GM19455 (cell line): ENCODE measurements around the gene TUBGCP5.
A peak's percentile ranks its signal among the peaks of the same experiment; 100 is the strongest.
"Not testable (repeated sequence)": the region's sequence is repeated elsewhere in the genome, so short reads cannot be mapped to it uniquely, and the experiment has no call there.

Experiments used
- ATAC-seq: cut with Tn5 transposase; IDR thresholded peaks from one replicate; pipeline ENCODE4 v1.9.1; 2021; ENCODE audit not compliant: unreplicated experiment

TUBGCP5 gene

DNA sequence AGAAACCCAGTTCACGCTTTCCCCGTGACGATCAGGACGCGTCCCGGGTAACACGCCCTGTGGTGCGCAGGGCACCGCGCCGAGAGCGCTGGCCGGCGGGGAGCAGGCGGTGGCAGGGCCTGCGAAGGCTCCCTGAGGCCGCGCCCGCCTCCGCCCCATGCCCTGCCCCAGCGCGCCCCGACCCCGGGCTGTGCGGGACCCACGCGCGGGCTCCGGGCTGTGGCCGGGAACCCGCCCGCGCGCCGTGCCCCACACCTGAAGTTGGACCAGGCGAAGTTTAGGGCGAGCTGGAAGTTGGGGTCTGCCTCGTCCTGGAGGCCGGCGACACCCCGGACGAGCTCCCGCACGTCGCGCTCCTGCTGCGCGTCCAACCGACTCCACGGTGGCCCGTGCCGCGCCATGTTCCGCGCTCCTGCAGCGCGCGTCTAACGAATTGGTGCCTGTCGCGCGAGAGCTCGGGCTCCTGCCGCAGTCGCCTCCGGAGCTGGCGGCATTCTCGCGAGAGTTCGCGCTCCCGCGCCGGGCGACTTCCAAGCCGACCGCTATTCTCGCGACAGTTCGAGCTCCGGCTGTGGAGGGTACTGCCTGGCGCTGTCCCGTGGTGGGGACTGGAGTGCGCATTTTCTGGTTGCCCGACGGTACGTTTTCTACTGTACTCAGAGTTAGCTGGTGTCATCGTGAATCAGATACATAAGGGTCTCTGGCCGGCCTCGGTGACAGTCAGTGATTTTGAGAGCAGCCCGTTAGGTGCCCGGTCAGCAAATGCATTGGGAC is at the start of gene TUBGCP5:
TUBGCP5 (minus strand) TSS at position 427 of the 774 bp plus-strand sequence; CDS start at position 401, 26 bp downstream.
- peak; percentile 91 for ATAC-seq

- no peak for ATAC-seq
Observed at GRCh38 chr15:23083115-23083514, 43.7 kb upstream of the TUBGCP5 start.

DNA sequence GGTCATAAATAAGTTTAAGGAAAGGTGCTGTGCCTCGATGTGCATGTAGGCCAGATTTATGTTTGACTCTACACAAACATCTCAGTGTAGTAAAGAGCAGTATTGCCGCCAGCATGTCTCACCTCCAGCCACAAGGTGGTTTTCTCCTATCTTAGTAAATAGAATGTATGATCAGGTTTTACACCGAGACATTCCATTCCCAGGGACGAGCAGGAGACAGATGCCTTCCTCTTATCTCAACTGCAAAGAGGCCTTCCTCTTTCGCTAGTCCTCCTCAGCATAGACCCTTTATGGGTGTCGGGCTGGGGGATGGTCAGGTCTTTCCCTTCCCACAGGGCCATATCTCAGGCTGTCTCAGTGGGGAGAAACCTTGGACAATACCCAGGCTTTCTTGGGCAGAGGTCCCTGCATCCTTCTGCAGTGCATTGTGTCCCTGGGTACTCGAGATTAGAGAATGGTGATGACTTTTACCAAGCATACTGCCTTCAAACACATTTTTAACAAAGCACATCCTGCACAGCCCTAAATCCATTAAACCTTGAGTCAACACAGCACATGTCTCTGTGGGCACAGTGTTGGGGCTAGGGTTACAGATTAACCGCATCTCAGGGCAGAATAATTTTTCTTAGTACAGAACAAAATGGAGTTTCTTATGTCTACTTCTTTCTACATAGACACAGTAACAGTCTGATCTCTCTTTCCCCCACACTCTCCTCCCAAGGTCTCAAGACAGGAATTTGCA is 42.8 kb upstream of the TUBGCP5 start:
- not testable (repeated sequence) for ATAC-seq

DNA sequence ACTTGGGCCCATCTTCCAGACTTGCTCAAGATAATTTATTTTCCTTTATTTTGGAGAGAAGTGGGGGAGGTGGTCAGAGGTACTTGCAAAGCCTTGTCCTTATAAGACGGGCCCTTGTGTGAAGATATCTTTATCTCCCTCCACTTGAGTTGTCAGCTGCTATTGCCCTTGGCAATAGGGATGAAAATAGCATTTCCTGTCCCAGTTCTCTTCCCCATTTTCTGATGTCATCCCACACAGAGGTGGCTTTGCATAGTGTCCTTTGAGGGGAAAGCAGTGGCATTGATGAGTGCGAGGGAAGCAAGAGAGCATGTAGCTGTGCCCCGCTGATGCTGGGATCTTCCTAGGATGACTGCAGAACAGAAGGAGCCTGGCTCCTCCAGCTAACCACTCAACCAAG is 41.9 kb upstream of the TUBGCP5 start:
- no peak for ATAC-seq

GRCh38 chr15:23079766-23080165 is 40.4 kb upstream of the TUBGCP5 start:
- no peak for ATAC-seq

DNA sequence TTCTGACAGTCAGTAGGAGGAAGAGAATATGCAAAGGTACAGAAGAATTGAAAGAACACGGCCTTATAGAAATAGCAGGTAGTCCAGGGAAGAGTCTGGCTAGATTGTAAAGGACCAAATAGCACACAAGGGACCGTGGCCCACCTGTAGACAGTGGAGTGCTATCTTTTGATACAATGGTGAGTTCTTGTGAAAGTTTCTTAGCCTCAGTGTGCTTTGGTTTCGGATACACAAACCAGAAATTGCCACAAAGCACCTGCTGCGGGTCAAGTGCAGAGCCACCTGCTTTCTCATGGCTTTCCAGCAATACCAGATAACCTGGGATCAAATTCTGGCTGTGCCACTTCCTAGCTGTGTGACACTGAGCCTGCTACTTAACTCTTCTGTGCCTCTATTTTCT is 36.6 kb upstream of the TUBGCP5 start:
- no peak for ATAC-seq

GRCh38 chr15:23074684-23075083 is 35.3 kb upstream of the TUBGCP5 start:
- no peak for ATAC-seq

- ATAC-seq, result no peak
Observed at GRCh38 chr15:23073890-23074646, 34.7 kb upstream of the TUBGCP5 start.

- ATAC-seq, result no peak
Observed at GRCh38 chr15:23072633-23073032, 33.3 kb upstream of the TUBGCP5 start.

GRCh38 chr15:23069496-23070166 is 30.3 kb upstream of the TUBGCP5 start:
- no peak for ATAC-seq

DNA sequence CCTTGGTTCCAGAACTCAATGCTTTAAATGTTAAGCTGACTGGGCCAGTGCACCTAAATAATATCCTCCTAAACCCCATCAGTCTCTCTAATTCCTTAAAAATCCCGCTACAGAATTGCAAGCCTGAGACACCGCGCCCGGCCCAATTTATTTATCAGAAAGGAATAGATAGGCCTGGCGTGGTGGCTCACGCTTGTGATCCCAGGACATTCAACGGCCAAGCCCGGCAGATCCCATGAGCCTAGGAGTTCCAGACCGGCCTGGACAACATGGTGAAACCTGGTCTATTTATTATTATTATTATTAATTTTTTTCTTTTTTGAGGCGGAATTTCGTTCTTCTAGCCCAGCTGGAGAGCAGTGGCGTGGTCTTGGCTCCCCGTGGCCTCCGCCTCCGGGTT is 28.0 kb upstream of the TUBGCP5 start:
- no peak for ATAC-seq

DNA sequence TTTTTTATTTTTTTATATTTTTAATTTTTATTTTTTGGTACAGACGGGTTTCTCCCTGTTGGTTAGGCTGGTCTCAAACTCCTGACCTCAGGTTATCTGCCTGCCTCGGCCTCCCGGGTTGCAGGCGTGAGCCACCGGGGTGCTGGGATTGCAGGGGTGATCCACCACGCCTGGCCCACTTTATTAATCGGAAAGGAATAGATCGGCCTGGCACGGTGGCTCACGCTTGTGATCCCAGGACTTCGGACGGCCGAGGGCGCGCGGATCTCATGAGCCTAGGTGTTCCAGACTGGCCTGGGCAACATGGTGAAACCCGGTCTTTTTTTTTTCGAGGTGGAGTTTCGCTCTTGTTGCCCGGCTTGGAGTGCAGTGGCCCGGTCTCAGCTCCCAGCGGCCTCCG is 26.5 kb upstream of the TUBGCP5 start:
- ATAC-seq, result no peak

DNA sequence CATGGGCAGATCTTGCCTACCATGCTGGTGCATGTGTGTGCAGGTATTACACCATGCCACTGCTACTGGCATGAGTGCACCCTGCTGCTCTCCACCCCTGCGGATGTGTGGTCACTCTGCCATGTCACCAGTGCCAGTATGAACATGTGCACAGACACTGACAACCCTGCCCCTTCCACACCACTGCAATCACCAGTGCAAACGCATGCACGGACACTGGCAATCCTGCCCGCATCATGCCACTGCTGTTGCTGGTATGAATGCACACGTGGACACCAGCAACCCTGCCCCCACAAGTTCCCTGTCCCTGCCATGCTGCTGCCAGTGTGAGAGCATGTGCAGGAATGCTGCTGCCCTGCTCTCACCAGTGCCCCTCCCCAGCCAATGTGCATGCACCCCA is 24.8 kb upstream of the TUBGCP5 start:
- no peak for ATAC-seq

GRCh38 chr15:23057707-23058106 is 18.3 kb upstream of the TUBGCP5 start:
- ATAC-seq, result no peak

DNA sequence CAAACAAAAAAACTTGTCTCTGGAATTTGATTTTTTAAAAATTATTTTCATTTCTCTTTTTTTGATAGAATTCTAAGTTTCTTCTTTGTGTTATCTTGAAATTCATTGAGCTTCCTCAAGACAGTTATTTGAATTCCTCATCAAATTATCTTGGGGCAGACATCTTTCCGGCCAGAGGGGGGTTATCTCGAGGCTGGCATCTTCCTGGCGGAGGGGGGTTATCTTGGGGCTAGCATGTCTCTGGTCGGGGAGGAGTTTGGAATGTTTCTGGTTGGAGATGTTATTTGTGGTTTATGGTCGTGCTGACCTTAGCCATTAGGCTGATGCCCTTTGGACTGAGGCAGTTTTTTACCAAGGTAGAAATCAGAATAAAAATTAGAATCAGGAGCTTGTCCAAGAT is 15.9 kb upstream of the TUBGCP5 start:
- no peak for ATAC-seq

DNA sequence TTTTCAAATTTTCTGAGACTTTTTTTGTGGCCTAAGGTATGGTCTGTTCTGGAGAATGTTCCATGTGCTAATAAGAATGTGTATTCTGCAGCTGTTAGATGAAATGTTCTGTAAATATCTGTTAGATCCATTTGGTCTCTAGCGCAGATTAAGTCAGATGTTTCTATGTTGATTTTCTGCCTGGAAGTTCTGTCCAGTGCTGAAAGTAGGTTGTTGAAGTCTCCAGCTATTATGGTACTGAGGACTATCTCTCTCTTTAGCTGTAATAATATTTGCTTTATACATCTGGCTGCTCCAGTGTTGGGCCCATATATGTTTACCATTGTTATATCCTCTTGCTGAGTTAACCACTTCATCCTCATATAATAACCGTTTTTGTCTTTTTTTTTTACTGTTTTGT is 13.2 kb upstream of the TUBGCP5 start:
- no peak for ATAC-seq

GRCh38 chr15:23050708-23051107 is 11.3 kb upstream of the TUBGCP5 start:
- ATAC-seq, result no peak

DNA sequence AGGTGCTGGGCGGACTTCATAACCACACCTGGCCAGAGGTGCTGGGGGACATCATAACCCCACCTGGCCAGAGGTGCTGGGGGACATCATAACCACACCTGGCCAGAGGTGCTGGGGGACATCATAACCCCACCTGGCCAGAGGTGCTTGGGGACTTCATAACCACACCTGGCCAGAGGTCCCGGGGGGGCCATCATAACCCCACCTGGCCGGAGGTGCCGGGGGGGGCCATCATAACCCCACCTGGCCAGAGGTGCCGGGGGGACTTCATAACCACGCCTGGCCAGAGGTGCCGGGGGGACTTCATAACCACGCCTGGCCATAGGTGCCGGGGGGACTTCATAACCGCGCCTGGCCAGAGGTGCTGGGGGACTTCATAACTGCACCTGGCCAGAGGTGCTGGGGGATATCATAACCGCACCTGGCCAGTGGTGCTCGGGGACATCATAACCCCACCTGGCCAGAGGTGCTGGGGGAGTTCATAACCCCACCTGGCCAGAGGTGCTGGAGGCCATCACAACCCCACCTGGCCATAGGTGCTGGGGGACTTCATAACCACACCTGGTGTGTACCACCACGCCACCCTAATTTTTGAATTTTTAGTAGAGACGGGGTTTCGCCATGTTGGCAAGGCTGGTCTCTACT is 10.7 kb upstream of the TUBGCP5 start:
- no peak for ATAC-seq

DNA sequence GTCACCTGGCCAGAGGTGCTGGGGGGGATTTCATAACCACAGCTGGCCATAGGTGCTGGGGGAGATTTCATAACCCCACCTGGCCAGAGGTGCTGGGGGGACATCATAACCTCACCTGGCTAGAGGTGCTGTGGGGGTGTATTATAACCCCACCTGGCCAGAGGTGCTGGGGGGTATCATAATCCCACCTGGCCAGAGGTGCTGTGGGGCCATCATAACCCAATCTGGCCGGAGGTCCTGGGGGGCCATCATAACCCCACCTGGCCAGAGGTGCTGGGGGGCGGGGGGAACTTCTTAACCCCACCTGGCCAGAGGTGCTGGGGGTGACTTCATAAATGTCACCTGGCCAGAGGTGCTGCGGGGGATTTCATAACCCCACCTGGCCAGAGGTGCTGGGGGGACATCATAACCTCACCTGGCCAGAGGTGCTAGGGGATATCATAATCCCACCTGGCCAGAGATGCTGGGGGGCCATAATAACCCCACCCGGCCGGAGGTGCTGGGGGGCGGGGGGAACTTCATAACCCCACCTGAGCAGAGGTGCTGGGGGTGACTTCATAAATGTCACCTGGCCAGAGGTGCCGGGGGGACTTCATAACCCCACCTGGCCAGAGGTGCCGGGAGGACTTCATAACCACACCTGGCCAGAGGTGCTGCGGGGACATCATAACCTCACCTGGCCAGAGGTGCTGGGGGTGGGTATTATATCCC is 9.4 kb upstream of the TUBGCP5 start:
- ATAC-seq, result not testable (repeated sequence)

DNA sequence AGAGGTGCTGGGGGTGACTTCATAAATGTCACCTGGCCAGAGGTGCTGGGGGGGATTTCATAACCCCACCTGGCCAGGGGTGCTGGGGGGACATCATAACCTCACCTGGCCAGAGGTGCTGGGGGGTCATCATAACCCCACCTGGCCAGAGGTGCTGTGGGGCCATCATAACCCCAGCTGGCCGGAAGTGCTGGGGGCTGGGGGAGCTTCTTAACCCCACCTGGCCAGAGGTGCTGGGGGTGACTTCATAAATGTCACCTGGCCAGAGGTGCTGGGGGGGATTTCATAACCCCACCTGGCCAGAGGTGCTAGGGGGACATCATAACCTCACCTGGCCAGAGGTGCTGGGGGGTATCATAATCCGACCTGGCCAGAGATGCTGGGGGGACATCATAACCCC is 4.6 kb upstream of the TUBGCP5 start:
- ATAC-seq, result not testable (repeated sequence)
